GM13977 (cell line): ENCODE data around the gene GGACT.

Source experiments
- DNase-seq: peaks from one replicate; pipeline ENCODE4 v3.0.0; 2012; ENCODE audit warnings: low spot score
- in situ Hi-C: fragments of 300-500 bp; cut with MboI; formaldehyde crosslinking; loops from one replicate; pipeline ENCODE4 v1.12.0; 2022; ENCODE audit warnings: low sequenced_read_pairs, low pct_unique_long_range_greater_than_20kb, mixed read lengths, inconsistent platforms; ENCODE audit not compliant: unreplicated experiment
- TF ChIP-seq, protein P1 (sequence below): IDR thresholded peaks from 2 replicates; pipeline ENCODE4 v1.5.1; 2012; ENCODE audit warnings: mild to moderate bottlenecking, control low read depth; ENCODE audit not compliant: insufficient read depth; ENCODE audit errors: extremely low read depth, missing control alignments

GGACT gene

DNA sequence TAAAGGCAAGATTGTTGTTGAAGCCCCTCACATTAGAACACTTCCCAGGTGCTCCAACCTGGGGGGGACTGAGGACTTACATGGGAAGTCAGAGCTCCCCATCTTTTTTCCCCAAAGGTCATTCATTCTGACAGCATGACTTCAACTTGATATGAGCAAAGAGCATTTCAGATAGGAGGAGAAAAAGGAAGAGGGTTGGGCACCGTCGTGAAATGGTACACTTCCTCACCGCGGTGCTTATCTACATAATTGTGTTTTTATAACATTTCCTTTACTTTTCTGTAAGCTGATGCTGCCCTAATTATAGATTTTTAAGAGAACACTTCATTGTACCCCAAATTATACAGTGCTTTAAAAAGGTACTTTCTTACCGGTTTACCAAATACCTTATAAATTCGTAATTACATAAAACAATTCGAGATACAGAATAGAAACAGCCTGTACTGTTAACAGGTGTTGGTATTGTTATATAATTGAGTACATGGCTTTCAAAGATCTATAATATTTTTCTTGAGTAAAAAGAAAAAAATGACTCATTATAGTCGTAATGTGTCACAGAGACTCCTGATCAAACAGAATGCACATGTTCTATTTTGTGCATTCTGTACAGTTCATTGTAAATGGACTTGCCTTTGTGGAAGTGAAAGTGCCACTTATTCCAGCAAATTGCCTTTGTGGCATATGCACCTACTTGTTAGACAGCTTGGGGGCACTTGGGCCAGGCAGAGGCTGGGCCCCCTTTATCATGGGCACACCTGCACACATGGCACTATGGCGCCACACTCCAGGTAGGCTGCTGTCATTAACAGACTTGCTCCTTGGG is 81.8 kb downstream of the GGACT start:
- in situ Hi-C loops: loop anchor here (25.0 kb wide), 1 partner anchor 520 kb away; the partner anchor contains the start of gene ZIC2
- DNase-seq: no peak
- TF ChIP-seq, protein P1, sequence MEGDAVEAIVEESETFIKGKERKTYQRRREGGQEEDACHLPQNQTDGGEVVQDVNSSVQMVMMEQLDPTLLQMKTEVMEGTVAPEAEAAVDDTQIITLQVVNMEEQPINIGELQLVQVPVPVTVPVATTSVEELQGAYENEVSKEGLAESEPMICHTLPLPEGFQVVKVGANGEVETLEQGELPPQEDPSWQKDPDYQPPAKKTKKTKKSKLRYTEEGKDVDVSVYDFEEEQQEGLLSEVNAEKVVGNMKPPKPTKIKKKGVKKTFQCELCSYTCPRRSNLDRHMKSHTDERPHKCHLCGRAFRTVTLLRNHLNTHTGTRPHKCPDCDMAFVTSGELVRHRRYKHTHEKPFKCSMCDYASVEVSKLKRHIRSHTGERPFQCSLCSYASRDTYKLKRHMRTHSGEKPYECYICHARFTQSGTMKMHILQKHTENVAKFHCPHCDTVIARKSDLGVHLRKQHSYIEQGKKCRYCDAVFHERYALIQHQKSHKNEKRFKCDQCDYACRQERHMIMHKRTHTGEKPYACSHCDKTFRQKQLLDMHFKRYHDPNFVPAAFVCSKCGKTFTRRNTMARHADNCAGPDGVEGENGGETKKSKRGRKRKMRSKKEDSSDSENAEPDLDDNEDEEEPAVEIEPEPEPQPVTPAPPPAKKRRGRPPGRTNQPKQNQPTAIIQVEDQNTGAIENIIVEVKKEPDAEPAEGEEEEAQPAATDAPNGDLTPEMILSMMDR: no peak

DNA sequence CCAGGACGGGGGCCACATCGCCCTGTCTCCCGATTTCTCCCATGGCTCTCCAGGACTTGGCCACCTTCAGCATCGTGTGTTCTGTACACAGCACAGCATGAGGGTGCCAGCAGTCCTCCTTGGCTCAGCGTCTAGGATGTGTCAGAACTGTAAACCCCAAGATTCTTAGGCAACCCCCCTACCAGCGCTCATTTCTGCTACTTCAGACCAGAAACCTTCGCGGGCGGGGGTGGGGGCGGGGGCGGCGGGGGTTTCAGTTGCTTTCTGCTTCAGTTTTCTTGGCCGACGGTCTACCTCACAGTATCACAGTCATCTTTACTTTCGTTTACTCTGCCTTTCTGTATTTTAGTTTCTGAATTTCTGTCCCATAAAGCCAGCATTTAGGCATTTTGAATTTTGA is 82.4 kb downstream of the GGACT start:
- DNase-seq: peak; percentile 70
- in situ Hi-C loops: loop anchor here (25.0 kb wide), 1 partner anchor 519 kb away; the partner anchor contains the start of gene ZIC2
- TF ChIP-seq, protein P1: no peak

DNA sequence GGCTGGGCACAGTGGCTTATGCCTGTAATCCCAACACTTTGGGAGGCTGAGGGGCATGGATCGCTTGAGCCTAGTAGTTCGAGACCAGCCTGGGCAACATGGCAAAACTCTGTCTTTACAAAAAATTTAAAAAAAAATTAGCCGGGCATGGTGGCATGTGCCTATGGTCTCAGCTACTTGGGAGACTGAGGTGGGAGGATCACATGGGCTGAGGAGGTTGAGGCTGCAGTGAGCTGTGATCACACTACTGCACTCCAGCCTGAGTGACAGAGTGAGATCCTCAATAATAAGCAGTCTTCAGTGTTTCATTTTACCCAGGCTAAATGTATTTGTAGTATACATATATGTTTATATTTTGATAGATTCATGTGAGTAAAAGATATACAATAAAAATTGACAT is 85.0 kb downstream of the GGACT start:
- in situ Hi-C loops: loop anchor here (25.0 kb wide), 1 partner anchor 516 kb away; the partner anchor contains the start of gene ZIC2
- no peak for DNase-seq
- TF ChIP-seq, protein P1: no peak

DNA sequence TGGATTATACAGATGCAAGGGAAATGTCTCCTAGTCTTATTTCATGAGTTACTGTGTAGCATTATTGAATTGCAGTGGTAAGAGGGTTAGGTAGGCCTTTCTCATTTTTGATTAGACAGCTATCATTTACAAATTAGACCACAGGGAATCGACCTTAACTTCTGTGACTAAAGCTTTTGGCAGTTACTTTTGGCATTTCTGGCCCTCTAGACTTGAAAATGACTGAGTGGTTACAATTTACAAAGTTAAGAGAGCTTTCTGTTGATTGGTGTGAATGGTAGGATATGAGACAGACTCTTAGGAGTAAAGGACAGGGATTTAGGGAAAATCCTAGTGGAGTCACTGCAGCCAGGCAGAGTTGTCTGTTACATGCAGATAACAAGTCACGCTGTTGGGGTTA is 86.1 kb downstream of the GGACT start:
- in situ Hi-C loops: loop anchor here (25.0 kb wide), 1 partner anchor 515 kb away; the partner anchor contains the start of gene ZIC2
- TF ChIP-seq, protein P1: no peak
- no peak for DNase-seq

DNA sequence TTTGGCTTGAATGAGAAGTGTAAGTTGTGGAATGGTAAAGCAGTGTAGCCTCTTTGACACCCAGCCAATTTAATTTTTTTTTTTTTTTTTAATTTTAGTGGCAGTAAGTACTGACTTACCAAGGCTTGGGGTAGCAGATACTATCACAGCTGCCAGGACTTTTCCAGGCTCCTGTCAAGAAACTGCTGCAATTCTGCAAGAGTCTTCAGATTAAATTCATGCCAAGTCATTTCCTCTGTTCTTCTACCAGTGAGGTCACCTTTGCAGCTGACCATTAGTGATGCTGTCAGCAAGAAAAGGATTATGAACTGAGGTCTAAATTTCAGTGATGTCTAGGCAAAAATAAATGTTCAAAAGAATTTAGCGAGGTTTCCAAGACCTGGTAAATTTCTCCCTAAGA is 91.2 kb downstream of the GGACT start:
- no peak for DNase-seq
- TF ChIP-seq, protein P1: no peak
- in situ Hi-C loops: no loop called here

DNA sequence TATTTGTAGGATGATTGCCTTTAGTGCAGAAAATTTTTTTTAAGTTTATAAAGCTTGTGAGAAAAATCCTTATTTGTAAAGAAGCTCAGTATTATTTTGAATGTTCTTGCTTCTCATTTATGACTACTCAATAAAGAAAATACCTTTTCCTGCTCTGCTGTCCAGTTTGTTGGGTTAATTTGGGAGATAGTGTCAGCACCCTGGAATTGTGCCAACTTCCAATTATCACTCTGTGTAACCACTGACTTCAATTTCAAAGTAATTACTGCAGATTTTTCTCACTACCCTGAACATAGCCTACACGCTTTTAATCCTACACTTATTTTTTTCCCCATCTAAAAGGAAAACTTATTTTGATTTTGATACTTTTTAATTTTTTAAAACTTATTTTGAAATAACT is 93.1 kb downstream of the GGACT start:
- TF ChIP-seq, protein P1: no peak
- in situ Hi-C loops: no loop called here
- DNase-seq: no peak
